HG03175 (cell line): Measurements from ENCODE around the gene SIRT1.
"Not testable (repeated sequence)": the region's sequence is repeated elsewhere in the genome, so short reads cannot be mapped to it uniquely, and the experiment has no call there.

Experiments
- ATAC-seq: cut with Tn5 transposase; IDR thresholded peaks from one replicate; pipeline ENCODE4 v1.9.1; 2021; ENCODE audit warnings: mild to moderate bottlenecking, moderate library complexity; ENCODE audit not compliant: unreplicated experiment

Gene SIRT1

DNA sequence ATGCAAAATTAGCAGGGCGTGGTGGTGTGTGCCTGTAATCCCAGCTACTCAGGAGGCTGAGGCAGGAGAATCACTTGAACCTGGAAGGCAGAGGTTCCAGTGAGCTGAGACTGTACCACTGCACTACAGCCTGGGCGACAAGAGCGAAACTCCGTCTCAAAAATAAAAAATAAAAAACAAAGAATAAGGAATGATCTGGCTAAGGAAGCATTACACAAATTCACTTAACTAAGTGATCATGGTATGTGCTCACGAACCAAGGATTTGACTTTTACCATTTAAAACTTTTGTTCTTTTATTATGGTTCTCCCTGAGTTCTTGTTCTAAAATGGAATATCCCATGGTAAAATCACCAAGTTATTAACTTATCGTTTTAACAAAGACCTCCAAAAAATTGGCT, 71.2 kb downstream of the SIRT1 start:
- ATAC-seq, result no peak

DNA sequence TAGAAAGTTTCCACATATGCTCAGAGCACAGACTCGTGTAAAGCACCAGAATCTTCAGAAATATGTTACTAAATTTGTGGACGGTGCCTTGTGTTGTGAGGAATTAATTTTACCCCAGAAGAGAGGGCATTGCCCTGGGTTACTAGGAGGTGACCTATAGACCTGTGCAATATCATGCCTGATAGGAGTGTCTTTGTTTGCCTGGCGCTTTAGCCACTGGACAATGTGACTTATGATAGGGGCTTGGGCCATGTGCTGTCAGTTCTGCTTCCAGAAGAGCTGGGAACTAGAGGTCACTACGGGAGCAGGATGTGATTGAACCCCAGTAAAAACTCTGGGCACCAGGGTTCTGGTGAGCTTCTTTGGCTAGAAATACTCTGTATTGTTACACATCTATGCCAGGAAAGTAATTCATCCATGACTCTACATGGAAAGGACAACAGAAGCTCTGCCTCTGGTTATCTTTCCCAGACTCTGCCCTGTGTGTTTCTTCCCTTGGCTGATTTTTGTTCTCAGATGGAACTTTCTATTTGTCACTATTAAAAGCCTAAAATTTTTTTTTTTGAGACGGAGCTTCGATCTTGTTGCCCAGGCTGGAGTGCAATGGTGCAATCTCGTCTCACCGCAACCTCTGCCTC, 75.5 kb downstream of the SIRT1 start:
- no peak for ATAC-seq

DNA sequence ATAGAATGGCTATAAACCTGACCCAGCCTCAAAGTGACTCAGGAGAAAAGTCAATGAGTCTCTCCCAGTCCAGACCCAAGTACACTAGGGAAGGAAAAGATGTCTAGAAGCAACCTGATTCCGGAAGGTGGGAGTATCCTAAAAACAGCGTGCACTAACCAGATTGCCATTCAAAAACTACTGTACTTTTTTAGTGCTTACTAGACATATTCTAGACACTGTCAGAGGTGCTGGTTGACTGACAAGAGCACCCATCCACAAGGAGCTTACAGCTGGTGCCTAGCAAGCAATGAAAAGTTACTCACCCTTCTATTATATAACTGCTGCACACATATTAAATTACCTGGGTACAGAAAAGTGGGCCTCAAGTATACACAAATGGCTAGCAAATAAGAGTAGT, 81.0 kb downstream of the SIRT1 start:
- no peak for ATAC-seq

DNA sequence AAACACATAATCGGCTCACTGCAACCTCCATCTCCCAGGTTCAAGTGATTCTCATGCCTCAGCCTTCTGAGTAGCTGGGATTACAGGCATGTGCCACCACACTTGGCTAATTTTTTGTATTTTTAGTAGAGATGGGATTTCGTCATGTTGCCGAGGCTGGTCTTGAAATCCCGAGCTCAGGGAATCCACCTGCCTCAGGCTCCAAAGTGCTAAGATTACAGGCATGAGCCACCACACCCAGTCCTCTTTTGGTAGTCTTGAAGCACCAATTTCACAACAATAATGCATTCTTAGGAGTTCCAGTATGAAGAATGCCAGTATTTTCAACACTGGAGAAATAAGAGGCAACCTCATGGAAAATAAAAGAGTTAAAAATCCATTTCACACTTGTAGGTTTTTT, 81.6 kb downstream of the SIRT1 start:
- not testable (repeated sequence) for ATAC-seq
